ENCODE results near the gene ROBO1.
"Not testable (repeated sequence)": the region's sequence is repeated elsewhere in the genome, so short reads cannot be mapped to it uniquely, and the experiment has no call there.

Gene ROBO1

GRCh38 chr3:78912259-78912658 lies 855.5 kb downstream of the ROBO1 start:
- DNase-seq (ENCODE audit: low read depth), result no peak

GRCh38 chr3:78911394-78911793 lies 856.4 kb downstream of the ROBO1 start:
- DNase-seq (ENCODE audit: low read depth), result no peak

GRCh38 chr3:78908236-78908635 lies 859.6 kb downstream of the ROBO1 start:
- no peak for DNase-seq (ENCODE audit: low read depth)

- no peak for DNase-seq (ENCODE audit: low read depth)
Measured at GRCh38 chr3:78907367-78907766, 860.4 kb downstream of the ROBO1 start.

GRCh38 chr3:78906930-78907329 lies 860.9 kb downstream of the ROBO1 start:
- DNase-seq (ENCODE audit: low read depth), result no peak

GRCh38 chr3:78906245-78906644 lies 861.6 kb downstream of the ROBO1 start:
- DNase-seq (ENCODE audit: low read depth), result no peak

GRCh38 chr3:78905700-78906099 lies 862.1 kb downstream of the ROBO1 start:
- DNase-seq (ENCODE audit: low read depth), result no peak

GRCh38 chr3:78901544-78901943 lies 866.3 kb downstream of the ROBO1 start:
- no peak for DNase-seq (ENCODE audit: low read depth)

- DNase-seq (ENCODE audit: low read depth), result no peak
Measured at GRCh38 chr3:78900880-78901279, 866.9 kb downstream of the ROBO1 start.

GRCh38 chr3:78900426-78900825 lies 867.4 kb downstream of the ROBO1 start:
- DNase-seq (ENCODE audit: low read depth), result no peak

GRCh38 chr3:78895528-78895927 lies 872.3 kb downstream of the ROBO1 start:
- no peak for DNase-seq (ENCODE audit: low read depth)

- no peak for DNase-seq (ENCODE audit: low read depth)
Measured at GRCh38 chr3:78894787-78895186, 873.0 kb downstream of the ROBO1 start.

GRCh38 chr3:78893161-78893560 lies 874.6 kb downstream of the ROBO1 start:
- DNase-seq (ENCODE audit: low read depth), result no peak

GRCh38 chr3:78889348-78889747 lies 878.5 kb downstream of the ROBO1 start:
- DNase-seq (ENCODE audit: low read depth), result no peak

- no peak for DNase-seq (ENCODE audit: low read depth)
Measured at GRCh38 chr3:78888635-78889034, 879.2 kb downstream of the ROBO1 start.

GRCh38 chr3:78887547-78888011 lies 880.2 kb downstream of the ROBO1 start:
- DNase-seq (ENCODE audit: low read depth), result no peak

- DNase-seq (ENCODE audit: low read depth), result no peak
Measured at GRCh38 chr3:78887029-78887428, 880.8 kb downstream of the ROBO1 start.

- not testable (repeated sequence) for DNase-seq (ENCODE audit: low read depth)
Measured at GRCh38 chr3:78884567-78884966, 883.2 kb downstream of the ROBO1 start.

- DNase-seq (ENCODE audit: low read depth), result no peak
Measured at GRCh38 chr3:78882251-78882650, 885.5 kb downstream of the ROBO1 start.

- DNase-seq (ENCODE audit: low read depth), result no peak
Measured at GRCh38 chr3:78881501-78881900, 886.3 kb downstream of the ROBO1 start.

GRCh38 chr3:78880603-78881461 lies 887.0 kb downstream of the ROBO1 start:
- DNase-seq (ENCODE audit: low read depth), result no peak

- no peak for DNase-seq (ENCODE audit: low read depth)
Measured at GRCh38 chr3:78879295-78879860, 888.4 kb downstream of the ROBO1 start.

- DNase-seq (ENCODE audit: low read depth), result no peak
Measured at GRCh38 chr3:78878789-78879188, 889.0 kb downstream of the ROBO1 start.

GRCh38 chr3:78878011-78878410 lies 889.8 kb downstream of the ROBO1 start:
- no peak for DNase-seq (ENCODE audit: low read depth)
